NK-92 treated with Interleukin-12 subunit alpha and Interleukin-12 subunit beta, amount 100 ng/mL, for 24 hours (cell line): ENCODE data around the gene NBAS.
"Not testable (repeated sequence)": the region's sequence is repeated elsewhere in the genome, so short reads cannot be mapped to it uniquely, and the experiment has no call there.

Source experiments
- DNase-seq: peaks from one replicate; lab custom pipeline; 2025; lab: John Stamatoyannopoulos, UW

The NBAS gene

DNA sequence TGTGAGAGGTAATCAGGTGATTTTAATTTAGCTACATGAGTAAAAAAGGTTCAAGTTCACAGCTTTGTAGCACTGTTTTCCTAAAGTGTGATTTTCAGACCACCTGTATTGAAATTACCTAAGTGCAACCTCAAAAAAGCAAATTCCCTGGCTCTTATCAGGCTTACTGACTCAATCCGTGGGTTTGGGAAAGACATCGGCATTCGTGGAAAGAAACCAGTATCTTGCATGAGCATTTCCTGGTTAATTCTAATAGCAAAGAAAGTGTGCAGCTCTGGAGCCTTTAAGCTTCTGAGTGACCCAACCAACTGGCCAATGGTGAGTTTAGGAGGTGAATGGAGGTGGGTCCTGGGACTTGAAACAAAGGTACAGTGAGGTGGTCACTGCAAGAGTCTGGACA is 300.9 kb downstream of the NBAS start:
- no peak for DNase-seq

DNA sequence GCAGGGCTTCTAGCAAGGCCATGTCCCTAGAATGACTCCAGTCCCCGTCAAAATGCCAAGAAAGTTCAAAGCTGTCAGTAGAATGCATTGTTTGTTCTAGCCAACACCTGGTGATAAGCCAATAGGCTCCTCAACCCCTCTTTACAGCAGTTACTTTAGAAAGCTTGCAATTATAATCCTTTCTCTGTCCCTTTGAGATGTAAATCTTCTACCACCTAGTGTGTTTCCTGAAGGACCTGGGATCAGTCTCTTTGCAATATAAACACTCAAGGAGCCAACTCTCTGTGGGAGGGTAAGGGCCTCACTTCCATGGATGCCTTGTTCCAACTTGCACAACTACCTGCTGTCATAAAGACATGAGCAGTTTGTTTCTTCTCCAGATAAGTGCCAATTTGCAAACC is 301.8 kb downstream of the NBAS start:
- no peak for DNase-seq

DNA sequence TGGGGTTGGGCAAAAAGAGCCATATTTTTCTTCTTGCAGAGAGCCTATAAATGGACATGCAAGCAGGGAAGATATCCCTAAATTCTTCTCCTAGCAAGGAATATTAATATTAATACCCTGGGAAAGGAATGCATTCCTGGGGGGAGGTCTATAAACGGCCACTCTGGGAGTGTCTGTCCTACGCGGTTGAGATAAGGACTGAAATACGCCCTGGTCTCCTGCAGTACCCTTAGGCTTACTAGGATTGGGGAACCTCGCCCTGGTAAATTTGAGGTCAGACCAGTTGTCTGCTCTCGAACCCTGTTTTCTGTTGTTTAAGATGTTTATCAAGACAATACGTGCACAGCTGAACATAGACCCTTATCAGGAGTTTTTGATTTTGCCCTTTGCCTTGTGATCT is 302.7 kb downstream of the NBAS start:
- DNase-seq = not testable (repeated sequence)

DNA sequence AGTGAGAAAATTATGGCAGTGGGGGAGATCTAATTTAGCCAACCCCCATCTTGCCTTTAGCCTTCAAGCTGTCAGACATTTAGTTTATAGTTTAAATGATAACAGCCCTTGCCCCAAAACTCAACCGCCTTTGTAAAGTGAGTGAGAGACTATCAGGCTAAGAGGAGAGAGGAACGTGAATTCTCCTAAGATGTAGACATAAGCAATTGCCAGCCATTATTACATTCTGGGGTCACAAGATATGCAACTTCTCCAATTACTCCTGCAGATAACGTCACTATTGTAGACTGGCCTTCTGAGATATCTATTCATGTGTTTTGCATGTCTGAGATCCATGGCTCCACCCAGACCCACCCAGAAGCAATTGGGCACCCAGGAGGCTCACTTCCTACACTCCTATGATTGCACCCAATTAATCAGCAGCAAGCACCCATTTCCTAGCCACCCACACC is 307.3 kb downstream of the NBAS start:
- no peak for DNase-seq

DNA sequence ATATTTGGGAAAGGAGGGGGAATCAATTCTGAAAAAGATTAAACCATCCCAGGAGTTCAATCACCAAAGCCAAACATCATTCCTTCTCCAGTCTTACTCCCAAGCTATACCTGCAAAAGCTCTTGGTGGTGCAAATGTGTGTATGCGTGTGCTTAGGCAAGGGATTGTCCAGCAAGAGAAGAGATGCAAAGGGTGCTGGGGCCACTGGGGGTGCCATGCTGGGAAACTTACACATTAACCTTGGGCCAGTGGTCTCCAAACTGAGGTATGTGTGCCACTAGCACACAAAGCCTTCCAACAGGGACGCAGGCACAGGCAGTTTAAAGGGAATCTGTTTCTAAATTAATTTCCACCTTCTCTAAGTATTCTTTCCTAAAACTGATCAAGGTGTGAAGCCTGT is 307.9 kb downstream of the NBAS start:
- DNase-seq = no peak

DNA sequence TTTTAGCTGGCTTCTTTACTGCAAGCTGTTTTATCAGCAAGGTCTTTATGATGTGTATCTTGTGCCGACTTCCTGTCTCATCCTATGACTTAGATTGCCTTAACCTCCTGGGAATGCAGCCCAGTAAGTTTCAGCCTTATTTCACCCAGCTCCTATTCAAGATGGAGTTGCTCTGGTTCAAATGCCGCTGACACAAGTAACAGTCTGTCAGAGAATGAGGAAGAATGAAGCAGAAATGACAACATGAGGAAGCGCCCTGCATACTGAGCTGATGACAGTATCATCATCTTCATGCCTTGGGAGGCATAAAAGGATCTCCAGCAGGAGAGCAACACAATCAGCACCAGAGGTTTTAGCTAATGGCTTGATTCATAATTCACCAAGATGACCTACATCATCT is 309.4 kb downstream of the NBAS start:
- DNase-seq = no peak

GRCh38 chr2:15250946-15251345 is 310.2 kb downstream of the NBAS start:
- DNase-seq = not testable (repeated sequence)

DNA sequence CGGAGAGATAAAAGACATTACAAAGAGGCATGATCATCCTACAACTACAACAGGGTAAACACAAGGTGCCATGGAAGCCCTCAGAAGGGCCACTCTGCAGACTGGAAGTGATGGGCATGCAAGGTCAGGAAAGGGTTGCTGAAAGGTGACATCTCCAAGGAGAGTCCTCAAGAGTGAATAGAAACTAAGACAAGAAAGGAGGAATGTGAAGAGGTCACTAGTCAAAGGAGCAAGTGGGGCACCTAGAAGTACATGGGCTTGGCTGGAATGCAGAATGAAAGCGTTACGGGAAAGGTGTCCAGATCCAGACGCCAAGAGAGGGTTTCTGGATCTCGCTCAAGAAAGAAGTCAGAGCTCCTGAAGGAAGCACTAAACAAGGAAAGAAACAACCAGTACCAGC is 314.3 kb downstream of the NBAS start:
- no peak for DNase-seq

GRCh38 chr2:15243762-15244161 is 317.4 kb downstream of the NBAS start:
- DNase-seq = no peak

DNA sequence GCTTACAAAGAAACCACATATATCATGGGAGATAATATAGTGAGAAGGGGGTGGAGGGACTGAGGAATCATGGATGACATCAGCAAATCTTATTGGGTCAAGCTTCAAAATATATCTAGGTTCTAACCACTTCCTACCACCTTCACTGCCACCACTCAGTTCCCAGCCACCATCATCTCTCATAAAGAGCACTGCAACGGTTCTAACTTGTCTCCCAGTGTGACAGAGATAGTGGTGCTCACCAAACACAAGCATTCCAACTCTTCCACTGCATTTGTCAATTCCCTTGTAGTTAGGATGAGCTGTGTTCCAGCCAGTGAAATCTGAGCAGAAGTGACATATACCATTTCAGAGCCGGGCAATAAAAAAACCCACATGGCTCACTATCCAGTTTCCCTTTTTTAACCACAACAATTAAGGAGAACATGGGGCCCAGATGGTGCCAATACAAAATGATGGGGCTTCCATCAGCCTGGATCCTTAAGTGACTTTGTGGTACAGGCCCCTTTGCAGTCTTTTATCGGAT is 318.1 kb downstream of the NBAS start:
- DNase-seq = no peak

DNA sequence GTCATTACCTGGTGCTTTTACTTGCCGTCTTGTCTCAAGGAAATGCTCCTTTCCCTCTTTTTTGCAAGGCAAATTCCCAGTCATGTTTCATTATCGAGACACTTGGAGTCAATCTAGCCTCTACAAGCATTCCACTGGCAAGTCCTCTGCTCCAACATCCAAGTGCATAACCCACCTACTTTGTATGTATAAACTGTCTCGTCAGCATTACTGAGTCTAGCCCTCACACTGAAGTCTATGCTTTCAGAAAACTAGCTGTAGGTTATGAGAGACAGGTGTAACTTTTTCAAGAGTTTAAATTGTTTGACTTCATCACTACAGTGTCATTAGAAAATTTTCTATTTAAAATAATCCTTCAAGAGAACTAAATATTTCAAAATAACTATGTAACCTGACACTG is 319.2 kb downstream of the NBAS start:
- DNase-seq = no peak

GRCh38 chr2:15241201-15241600 is 319.9 kb downstream of the NBAS start:
- DNase-seq = no peak

DNA sequence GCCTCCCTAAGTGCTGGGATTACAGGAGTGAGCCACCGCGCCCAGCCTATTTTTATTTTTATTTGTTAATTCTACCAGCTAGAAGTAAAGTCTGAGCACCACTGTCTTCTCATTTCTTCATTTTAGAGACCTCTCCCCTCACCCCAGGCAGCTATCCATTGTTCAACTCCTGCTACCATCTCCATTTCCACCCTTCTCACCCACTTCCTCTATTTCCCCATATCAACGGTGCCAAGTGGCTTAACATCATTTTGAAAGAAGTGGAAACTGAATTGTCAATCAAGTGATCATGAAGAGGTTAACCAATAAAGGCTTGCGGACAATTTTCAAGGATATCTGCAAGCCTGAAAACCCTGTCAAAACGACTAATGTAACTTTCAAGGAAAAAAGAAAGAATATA is 323.1 kb downstream of the NBAS start:
- DNase-seq = no peak

GRCh38 chr2:15230599-15231192 is 330.4 kb downstream of the NBAS start:
- no peak for DNase-seq

- no peak for DNase-seq
Observed at GRCh38 chr2:15226661-15227060, 334.5 kb downstream of the NBAS start.

- DNase-seq = no peak
Observed at GRCh38 chr2:15225131-15225530, 336.0 kb downstream of the NBAS start.

DNA sequence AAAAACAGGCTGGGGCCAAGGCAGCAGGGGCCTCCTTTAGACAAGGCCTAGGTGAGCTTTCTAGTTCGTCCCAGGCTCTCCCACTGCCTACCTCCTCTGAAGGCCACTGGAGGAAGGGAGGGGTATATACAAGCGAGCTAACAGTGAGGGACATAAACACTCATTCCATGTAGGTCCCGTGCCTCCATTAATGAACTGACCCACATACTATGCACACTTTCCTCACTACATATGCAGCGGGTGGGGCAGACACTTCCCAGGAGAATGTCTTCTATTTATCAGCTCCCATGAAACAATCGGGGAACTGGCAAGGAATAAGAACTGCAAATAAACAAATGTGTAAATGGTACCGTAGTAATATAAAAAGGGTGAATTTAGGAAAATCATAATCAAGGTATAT is 336.5 kb downstream of the NBAS start:
- no peak for DNase-seq

- DNase-seq = no peak
Observed at GRCh38 chr2:15223887-15224286, 337.2 kb downstream of the NBAS start.

DNA sequence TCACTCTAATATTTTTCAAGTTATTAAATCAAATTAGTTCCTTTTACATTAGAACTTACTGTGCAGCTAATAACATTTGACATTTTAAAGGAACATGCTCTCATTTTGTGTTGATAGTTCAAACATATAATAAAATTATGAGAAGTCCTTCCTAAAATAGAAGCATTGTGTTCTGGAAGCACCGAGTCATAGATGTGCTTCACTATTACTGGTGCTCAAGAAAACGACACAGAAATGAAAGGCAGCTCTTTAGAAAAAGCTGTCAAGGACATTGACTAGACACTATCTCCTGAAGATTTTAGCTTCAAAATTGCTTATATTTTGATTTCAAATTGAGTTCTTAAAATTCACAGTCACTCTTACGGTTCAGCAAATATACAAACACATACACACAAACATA is 338.3 kb downstream of the NBAS start:
- no peak for DNase-seq

DNA sequence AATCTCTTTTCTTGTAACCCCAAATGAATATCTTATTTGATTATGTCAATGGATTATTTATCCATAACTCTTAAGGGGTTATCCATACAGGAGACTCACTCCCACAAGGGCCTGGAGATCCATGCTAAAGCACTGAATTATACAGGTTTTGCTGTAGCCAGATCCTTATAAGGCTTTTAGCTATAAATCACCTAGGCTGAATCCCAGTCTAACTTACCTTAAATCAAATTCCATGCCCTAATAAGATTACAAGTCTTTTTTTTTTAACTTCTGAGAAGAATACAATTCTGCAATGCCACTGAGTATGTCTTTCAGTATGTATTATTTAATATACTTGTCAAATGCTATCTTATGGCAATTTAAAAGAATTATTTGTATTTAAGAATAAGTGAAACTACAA is 340.5 kb downstream of the NBAS start:
- no peak for DNase-seq

GRCh38 chr2:15218423-15219086 is 342.6 kb downstream of the NBAS start:
- no peak for DNase-seq

DNA sequence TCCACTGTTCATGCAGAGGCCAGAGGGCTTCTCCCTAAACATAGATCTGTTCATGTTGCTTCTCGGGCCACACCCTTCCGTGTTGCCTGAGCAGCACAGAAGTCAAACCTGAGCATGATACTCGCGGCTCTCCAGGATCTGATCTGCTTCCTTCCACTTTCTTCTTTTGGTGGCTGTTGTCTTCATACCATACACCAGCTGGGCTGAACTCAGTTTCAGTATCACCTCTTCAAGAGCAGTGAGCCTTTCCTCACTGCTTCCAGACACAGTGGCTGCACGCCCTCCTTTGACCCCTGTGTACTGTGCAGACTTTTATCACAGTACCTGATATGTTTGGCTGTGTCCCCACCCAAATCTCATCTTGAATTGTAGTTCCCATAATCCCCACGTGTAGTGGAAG is 348.9 kb downstream of the NBAS start:
- no peak for DNase-seq

- not testable (repeated sequence) for DNase-seq
Observed at GRCh38 chr2:15210542-15210941, 350.6 kb downstream of the NBAS start.

GRCh38 chr2:15206419-15206818 is 354.7 kb downstream of the NBAS start:
- DNase-seq = no peak
